NB4 (cell line): Measurements from ENCODE around the gene ZFAND3.
"Not testable (repeated sequence)": the region's sequence is repeated elsewhere in the genome, so short reads cannot be mapped to it uniquely, and the experiment has no call there.

Experiments used
- DNase-seq: peaks from one replicate; pipeline ENCODE4 v3.0.0; 2010; ENCODE audit warnings: low read depth
- H3K4me3 ChIP-seq: one replicate; pipeline ENCODE4 v1.5.1; 2011; ENCODE audit warnings: mild to moderate bottlenecking, low read depth, low read length, moderate library complexity
- CTCF ChIP-seq: IDR thresholded peaks from one replicate; pipeline ENCODE4 v1.5.1; 2012; ENCODE audit warnings: low read depth, low read length
- MAX ChIP-seq: IDR thresholded peaks from 2 replicates; pipeline ENCODE4 v1.6.1; 2011; ENCODE audit warnings: low read depth, low read length
- MYC ChIP-seq: IDR thresholded peaks from 2 replicates; pipeline ENCODE4 v1.6.1; 2011; ENCODE audit warnings: low read depth, low read length
- POLR2A ChIP-seq: IDR thresholded peaks from 2 replicates; pipeline ENCODE4 v1.6.1; 2011; ENCODE audit warnings: mild to moderate bottlenecking; ENCODE audit not compliant: insufficient read length; ENCODE audit errors: extremely low read depth

The ZFAND3 gene

GRCh38 chr6:37889051-37889450 lies 69.5 kb downstream of the ZFAND3 start:
- no peak for DNase-seq
- no peak for TF ChIP-seq CTCF
- TF ChIP-seq MYC, result no peak
- TF ChIP-seq POLR2A, result no peak
- TF ChIP-seq MAX, result no peak
- H3K4me3 ChIP-seq, result no peak overlapping the region

GRCh38 chr6:37889486-37889885 lies 70.0 kb downstream of the ZFAND3 start:
- TF ChIP-seq MAX (no peak), MYC (no peak), POLR2A (no peak), CTCF (no peak)
- H3K4me3 ChIP-seq, result no peak overlapping the region
- DNase-seq, result no peak

GRCh38 chr6:37891072-37891471 lies 71.5 kb downstream of the ZFAND3 start:
- no peak overlapping the region for H3K4me3 ChIP-seq
- no peak for TF ChIP-seq CTCF
- no peak for TF ChIP-seq MAX
- no peak for TF ChIP-seq POLR2A
- no peak for TF ChIP-seq MYC
- no peak for DNase-seq

- TF ChIP-seq POLR2A (no peak), CTCF (no peak), MAX (no peak), MYC (no peak)
- DNase-seq, result no peak
- H3K4me3 ChIP-seq, result no peak overlapping the region
These were observed 73.7 kb downstream of the ZFAND3 start for GRCh38 chr6:37893257-37893656.

- not testable (repeated sequence) for DNase-seq, H3K4me3 ChIP-seq
These were observed 74.2 kb downstream of the ZFAND3 start for GRCh38 chr6:37893734-37894133.

GRCh38 chr6:37894585-37894984 lies 75.1 kb downstream of the ZFAND3 start:
- DNase-seq, result no peak
- no peak overlapping the region for H3K4me3 ChIP-seq
- TF ChIP-seq CTCF (no peak), POLR2A (no peak), MYC (no peak), MAX (no peak)
